GM12878 (cell line): ENCODE data around the gene SLC35E1. TPM values are rescaled to one million over a fixed set of nuclear protein-coding genes. Genes with fewer than 3 reads are reported as not detected.

Experiments used
- ATAC-seq: fragments of 200-7000 bp; cut with Tn5 transposase; 3 replicates; pipeline ENCODE4 v1.9.1; 2020; ENCODE audit warnings: mild to moderate bottlenecking, moderate library complexity
- BruUV-seq: library from RNA; stranded (reverse); fragments of 400-500 nt; replicated peaks from 2 replicates; lab custom pipeline; 2021; lab: Mats Ljungman, UMichigan
- CTCF ChIA-PET: fragments of 300-600 bp; sonication (Branson Sonifier 250); formaldehyde crosslinking; extraction: SDS; loops from one replicate; lab custom pipeline; 2021; ENCODE audit warnings: inconsistent platforms; lab: Yijun Ruan, JAX
- POLR2A ChIA-PET: fragments of 350-600 bp; formaldehyde crosslinking; extraction: SDS; loops from one replicate; lab custom pipeline; 2021; ENCODE audit warnings: inconsistent platforms; lab: Charles Lee
- RAD21 ChIA-PET: fragments of 300-600 bp; sonication (Branson Sonifier 250); formaldehyde crosslinking; loops from one replicate; lab custom pipeline; 2023; ENCODE audit warnings: antibody characterized with exemption; ENCODE audit not compliant: unreplicated experiment; lab: Charles Lee
- SMC1A ChIA-PET: fragments of 300-600 bp; sonication (Branson Sonifier 250); formaldehyde crosslinking; loops from one replicate; lab custom pipeline; 2023; ENCODE audit not compliant: unreplicated experiment, uncharacterized antibody; lab: Charles Lee
- DNase-seq: peaks from one replicate; pipeline ENCODE4 v3.0.0-alpha.2; 2011; ENCODE audit warnings: low read depth, low spot score
- FAIRE-seq: peaks from 3 replicates; lab custom pipeline; 2011; peaks lifted over from hg19 to GRCh38; lab: Jason Lieb, UNC
- H2AFZ ChIP-seq: 2 replicates; pipeline ENCODE4 v1.6.0; 2011; ENCODE audit warnings: low read depth, low read length, control low read depth; ENCODE audit not compliant: control insufficient read depth
- H3K27ac ChIP-seq: 2 replicates; pipeline ENCODE4 v1.5.1; 2011; ENCODE audit warnings: control low read depth; ENCODE audit not compliant: control insufficient read depth, insufficient read depth
- H3K27me3 ChIP-seq, 2 experiments: replicated peaks in 1 of 2; 2 replicates each; pipeline versions ENCODE4 v1.6.0 to v1.6.1; 2011; ENCODE audit warnings: low read length in 1 of 2; ENCODE audit not compliant: control insufficient read depth in 2 of 2, insufficient read depth in 2 of 2
- H3K36me3 ChIP-seq, 2 experiments: 2 replicates each; pipeline ENCODE4 v1.5.1; 2011; ENCODE audit warnings: low read length in 1 of 2; ENCODE audit not compliant: control insufficient read depth in 2 of 2, insufficient read depth in 2 of 2
- H3K4me1 ChIP-seq: 2 replicates; pipeline ENCODE4 v1.6.1; 2011; ENCODE audit warnings: mild to moderate bottlenecking, low read length, moderate library complexity, mixed read lengths; ENCODE audit not compliant: control insufficient read depth, insufficient read depth
- H3K4me2 ChIP-seq: 2 replicates; pipeline ENCODE4 v1.6.0; 2011; ENCODE audit warnings: control low read depth; ENCODE audit not compliant: control insufficient read depth, insufficient read depth
- H3K4me3 ChIP-seq: fragments of 200-600 bp; sonication (generic); 2 replicates; pipeline ENCODE4 v1.5.1; 2016
- H3K79me2 ChIP-seq: 2 replicates; pipeline ENCODE4 v1.6.0; 2011; ENCODE audit warnings: low read length; ENCODE audit not compliant: control insufficient read depth, insufficient read depth
- H3K9ac ChIP-seq: 2 replicates; pipeline ENCODE4 v1.8.0; 2011; ENCODE audit warnings: low read length, control low read depth, mixed read lengths; ENCODE audit not compliant: control insufficient read depth, insufficient read depth
- H3K9me3 ChIP-seq: replicated peaks from 3 replicates; pipeline ENCODE4 v1.5.1; 2011; ENCODE audit warnings: mild to moderate bottlenecking, low read length; ENCODE audit not compliant: control insufficient read depth, insufficient read depth
- H4K20me1 ChIP-seq: 2 replicates; pipeline ENCODE4 v1.6.0; 2011; ENCODE audit not compliant: control insufficient read depth, insufficient read depth
- ATF2 ChIP-seq: IDR thresholded peaks from 2 replicates; pipeline ENCODE4 v1.6.1; 2012; ENCODE audit warnings: low read length, inconsistent platforms
- BMI1 ChIP-seq: fragments of 450-650 bp; IDR thresholded peaks from 2 replicates; pipeline ENCODE4 v1.6.1; 2016; ENCODE audit warnings: mild to moderate bottlenecking, moderate library complexity, borderline replicate concordance
- CHD1 ChIP-seq: IDR thresholded peaks from 2 replicates; pipeline ENCODE4 v1.6.1; 2012; ENCODE audit warnings: low read depth, low read length, improper control_type of control experiment
- ETV6 ChIP-seq, 2 experiments: fragments of 450-650 bp in 1 of 2; IDR thresholded peaks in 1 of 2; conservative IDR thresholded peaks in 1 of 2; 2 replicates each; pipeline ENCODE4 v1.6.1; 2014; ENCODE audit warnings: antibody characterized with exemption in 1 of 2, borderline replicate concordance in 1 of 2, low read depth in 1 of 2, mild to moderate bottlenecking in 1 of 2, moderate library complexity in 1 of 2
- IKZF1 ChIP-seq: fragments of 450-650 bp; conservative IDR thresholded peaks from 2 replicates; pipeline ENCODE4 v1.6.1; 2017; ENCODE audit warnings: antibody characterized with exemption, mild to moderate bottlenecking
- NFYA ChIP-seq: IDR thresholded peaks from 2 replicates; pipeline ENCODE4 v1.6.1; 2011; ENCODE audit warnings: low read depth, mild to moderate bottlenecking, low read length, improper control_type of control experiment, borderline replicate concordance
- NFYB ChIP-seq: IDR thresholded peaks from 2 replicates; pipeline ENCODE4 v1.6.1; 2011; ENCODE audit warnings: low read depth, mild to moderate bottlenecking, low read length, improper control_type of control experiment, moderate library complexity; ENCODE audit not compliant: insufficient read depth
- PML ChIP-seq: IDR thresholded peaks from 2 replicates; pipeline ENCODE4 v1.6.1; 2012; ENCODE audit warnings: low read length, inconsistent platforms
- RB1 ChIP-seq: fragments of 450-650 bp; formaldehyde crosslinking; IDR thresholded peaks from 2 replicates; pipeline ENCODE4 v1.6.1; 2017; ENCODE audit warnings: mild to moderate bottlenecking, borderline replicate concordance
- RCOR1 ChIP-seq: conservative IDR thresholded peaks from 2 replicates; pipeline ENCODE4 v1.6.1; 2012; ENCODE audit warnings: low read depth, low read length, improper control_type of control experiment
- RFX5 ChIP-seq: IDR thresholded peaks from 2 replicates; pipeline ENCODE4 v1.6.1; 2011; ENCODE audit warnings: low read depth, low read length, improper control_type of control experiment
- TARDBP ChIP-seq: IDR thresholded peaks from 2 replicates; pipeline ENCODE4 v1.6.1; 2016; ENCODE audit warnings: borderline replicate concordance
- ZNF207 ChIP-seq: fragments of 450-650 bp; IDR thresholded peaks from 2 replicates; pipeline ENCODE4 v1.6.1; 2014; ENCODE audit warnings: antibody characterized with exemption, mild to moderate bottlenecking, borderline replicate concordance
- ZNF622 ChIP-seq: fragments of 450-650 bp; IDR thresholded peaks from 2 replicates; pipeline ENCODE4 v1.6.1; 2017; ENCODE audit warnings: mild to moderate bottlenecking, inconsistent platforms
- ZZZ3 ChIP-seq: IDR thresholded peaks from 2 replicates; pipeline ENCODE4 v1.6.1; 2011; ENCODE audit warnings: low read depth; ENCODE audit not compliant: control insufficient read depth, insufficient read length
- WGBS: methylation state at CpG from one replicate; pipeline ENCODE4 v1.1.6; 2016; ENCODE audit warnings: low lambda C conversion rate; ENCODE audit not compliant: insufficient replicate concordance, insufficient coverage; ENCODE audit errors: missing lambda C conversion rate; 5-methylcytosine and 5-hydroxymethylcytosine counted together
- in situ Hi-C: fragments of 300-500 bp; cut with MboI; formaldehyde crosslinking; loops from 9 replicates; pipeline ENCODE4 v1.14.3; 2018; ENCODE audit warnings: mixed read lengths
- intact Hi-C: fragments of 100-400 bp; cut with micrococcal nuclease; formaldehyde crosslinking; loops from one replicate; pipeline ENCODE4 v1.14.2; 2022; ENCODE audit not compliant: unreplicated experiment
- polyA plus RNA-seq, 11 experiments: library from polyadenylated mRNA; depleted of rRNA in 4 of 11; unstranded in 6 of 11; stranded (reverse) in 5 of 11; fragments of >200 nt; fragmentation: Nextera tagmentation in 4 of 11; fragmentation: Illumina TruSeq in 1 of 11; extraction: Ambion mirVana in 4 of 11; extraction: Trizol in 1 of 11; gene quantifications; 1 replicate in 1 of 11; 2 replicates in 10 of 11; pipeline versions ENCODE4 v1.2.1 to v1.2.3, GENCODE V29; 2011 to 2016; ENCODE audit warnings: inconsistent platforms in 2 of 11, missing spikeins in 2 of 11, low read depth in 1 of 11
- total RNA-seq, 4 experiments: library from RNA; depleted of rRNA in 3 of 4; stranded (reverse); fragments of >200 nt in 3 of 4; fragmentation: Illumina TruSeq in 1 of 4; extraction: Trizol in 1 of 4; gene quantifications; 2 replicates each; pipeline versions ENCODE4 v1.2.1 to v1.2.3, GENCODE V29; 2013 to 2021
- TF ChIP-seq, protein P1 (sequence below): IDR thresholded peaks from 2 replicates; pipeline ENCODE4 v1.6.1; 2011; ENCODE audit warnings: borderline replicate concordance, low read depth, mild to moderate bottlenecking, moderate library complexity, low read length; ENCODE audit not compliant: insufficient read depth, poor library complexity, severe bottlenecking
- TF ChIP-seq, protein P2 (sequence below): fragments of 450-650 bp; IDR thresholded peaks from 2 replicates; pipeline ENCODE4 v1.6.1; 2017; ENCODE audit warnings: mild to moderate bottlenecking

Gene SLC35E1
- total and polyA plus RNA-seq, 10 of the 15 experiments (the other 5 are each of a cell fraction or from before 2014, with no cell fraction given), result 11.3 to 37.7 (median 22.1) TPM

- no peaks in the 10 kb centered on the region for H3K9me3 ChIP-seq
- no peak overlapping the region for H3K9ac ChIP-seq
- no peak overlapping the region for H2AFZ ChIP-seq
- ATAC-seq, result no peak
- H3K27ac ChIP-seq, result no peak overlapping the region
- H3K27me3 ChIP-seq, result no peaks in the 10 kb centered on the region
- no peaks in the 10 kb centered on the region for H3K4me1 ChIP-seq
- in situ Hi-C loops (no loop called here), intact Hi-C loops (no loop called here)
- ChIA-PET CTCF (no interaction called here), RAD21 (no interaction called here), POLR2A (interaction anchor here (0.7 kb wide), 1 partner anchor 24 kb away, joined by 3 read pairs; no protein-coding TSS in a partner anchor), SMC1A (no interaction called here)
- WGBS, result 95% methylated on average over 5 of the region's 5 CpGs
- DNase-seq, result no peak
- H3K36me3 ChIP-seq, result no peaks in the 10 kb centered on the region; a peak in 2 of 4 replicates
- TF ChIP-seq ZNF622 (no peak), PML (no peak), RB1 (no peak), NFYA (no peak), RCOR1 (no peak), RFX5 (no peak), IKZF1 (no peak), CHD1 (no peak), NFYB (no peak), ATF2 (no peak), BMI1 (no peak), ETV6 (conservative IDR thresholded peaks at IDR 0.05 in 1 of 2, IDR thresholded peaks at IDR 0.05 in 1 of 2; ENCODE audit: borderline replicate concordance in 1 of 2, low read depth in 1 of 2) (no peak), TARDBP (no peak), ZZZ3 (no peak), ZNF207 (no peak)
- TF ChIP-seq, protein P1, sequence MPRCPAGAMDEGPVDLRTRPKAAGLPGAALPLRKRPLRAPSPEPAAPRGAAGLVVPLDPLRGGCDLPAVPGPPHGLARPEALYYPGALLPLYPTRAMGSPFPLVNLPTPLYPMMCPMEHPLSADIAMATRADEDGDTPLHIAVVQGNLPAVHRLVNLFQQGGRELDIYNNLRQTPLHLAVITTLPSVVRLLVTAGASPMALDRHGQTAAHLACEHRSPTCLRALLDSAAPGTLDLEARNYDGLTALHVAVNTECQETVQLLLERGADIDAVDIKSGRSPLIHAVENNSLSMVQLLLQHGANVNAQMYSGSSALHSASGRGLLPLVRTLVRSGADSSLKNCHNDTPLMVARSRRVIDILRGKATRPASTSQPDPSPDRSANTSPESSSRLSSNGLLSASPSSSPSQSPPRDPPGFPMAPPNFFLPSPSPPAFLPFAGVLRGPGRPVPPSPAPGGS, result no peak
- TF ChIP-seq, protein P2, sequence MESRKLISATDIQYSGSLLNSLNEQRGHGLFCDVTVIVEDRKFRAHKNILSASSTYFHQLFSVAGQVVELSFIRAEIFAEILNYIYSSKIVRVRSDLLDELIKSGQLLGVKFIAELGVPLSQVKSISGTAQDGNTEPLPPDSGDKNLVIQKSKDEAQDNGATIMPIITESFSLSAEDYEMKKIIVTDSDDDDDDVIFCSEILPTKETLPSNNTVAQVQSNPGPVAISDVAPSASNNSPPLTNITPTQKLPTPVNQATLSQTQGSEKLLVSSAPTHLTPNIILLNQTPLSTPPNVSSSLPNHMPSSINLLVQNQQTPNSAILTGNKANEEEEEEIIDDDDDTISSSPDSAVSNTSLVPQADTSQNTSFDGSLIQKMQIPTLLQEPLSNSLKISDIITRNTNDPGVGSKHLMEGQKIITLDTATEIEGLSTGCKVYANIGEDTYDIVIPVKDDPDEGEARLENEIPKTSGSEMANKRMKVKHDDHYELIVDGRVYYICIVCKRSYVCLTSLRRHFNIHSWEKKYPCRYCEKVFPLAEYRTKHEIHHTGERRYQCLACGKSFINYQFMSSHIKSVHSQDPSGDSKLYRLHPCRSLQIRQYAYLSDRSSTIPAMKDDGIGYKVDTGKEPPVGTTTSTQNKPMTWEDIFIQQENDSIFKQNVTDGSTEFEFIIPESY, result no peak
- no peak overlapping the region for H3K4me3 ChIP-seq
- FAIRE-seq, result no peak
- H3K79me2 ChIP-seq, result no peaks in the 10 kb centered on the region
- BruUV-seq, result no TSS peak
- no peak overlapping the region for H3K4me2 ChIP-seq
- no peaks in the 10 kb centered on the region for H4K20me1 ChIP-seq
Measured at GRCh38 chr19:16508546-16508945, 63.7 kb downstream of the SLC35E1 start.
